T-cell (primary cell): ENCODE data around the gene NELL1. TPM values are rescaled to one million over a fixed set of nuclear protein-coding genes. Genes with fewer than 3 reads are reported as not detected.

Source experiments
- ATAC-seq, 4 experiments: fragments of 200-7000 bp in 3 of 4; fragments of 150-1000 bp in 1 of 4; cut with Tn5 transposase; replicated peaks in 1 of 4; 1 replicate in 3 of 4; 2 replicates in 1 of 4; pipeline ENCODE4 v1.10.0; 2021; ENCODE audit warnings: moderate library complexity in 3 of 4, mild to moderate bottlenecking in 2 of 4, moderate number of reproducible peaks in 1 of 4
- CTCF ChIA-PET, 2 donors: fragments of 300-600 bp; sonication (Branson Sonifier 250); formaldehyde crosslinking; loops; one replicate each; lab custom pipeline; 2022; ENCODE audit warnings: antibody characterized with exemption in 2 of 2; lab: Charles Lee
- POLR2A ChIA-PET, 2 donors: fragments of 300-600 bp; sonication (Branson Sonifier 250); formaldehyde crosslinking; loops; one replicate each; lab custom pipeline; 2022; ENCODE audit warnings: antibody characterized with exemption in 2 of 2; lab: Charles Lee
- DNase-seq, 35 experiments: peaks; one replicate each; pipeline versions ENCODE4 v3.0.0 to v3.0.0-alpha.2; 2013 to 2023
- H3K27ac ChIP-seq: one replicate; pipeline ENCODE4 v1.5.1; 2013; ENCODE audit warnings: low read length
- H3K27me3 ChIP-seq, 2 experiments: replicated peaks in 1 of 2; 1 replicate in 1 of 2; 2 replicates in 1 of 2; pipeline versions ENCODE4 v1.6.1 to v1.7.0; 2013; ENCODE audit warnings: low read length in 1 of 2, mixed read lengths in 1 of 2; ENCODE audit not compliant: control insufficient read depth in 2 of 2, insufficient read depth in 2 of 2; ENCODE audit errors: extremely low read depth in 1 of 2
- H3K36me3 ChIP-seq, 2 donors: 1 replicate in 1 of 2; 2 replicates in 1 of 2; pipeline versions ENCODE4 v1.6.1 to v1.7.0; 2013; ENCODE audit warnings: low read length in 1 of 2; ENCODE audit not compliant: control insufficient read depth in 2 of 2, insufficient read depth in 1 of 2; ENCODE audit errors: extremely low read depth in 1 of 2
- H3K4me1 ChIP-seq, 2 experiments: 1 replicate in 1 of 2; 2 replicates in 1 of 2; pipeline versions ENCODE4 v1.6.1 to v1.7.0; 2013; ENCODE audit warnings: low read length in 2 of 2, mixed read lengths in 1 of 2; ENCODE audit not compliant: insufficient read depth in 2 of 2, control insufficient read depth in 1 of 2; ENCODE audit errors: extremely low read depth in 1 of 2
- H3K4me3 ChIP-seq, 2 donors: 1 replicate in 1 of 2; 2 replicates in 1 of 2; pipeline versions ENCODE4 v1.5.1 to v1.7.0; 2013; ENCODE audit warnings: mild to moderate bottlenecking in 2 of 2, low read length in 1 of 2, moderate library complexity in 1 of 2; ENCODE audit not compliant: control insufficient read depth in 1 of 2; ENCODE audit errors: extremely low read depth in 1 of 2
- H3K9me3 ChIP-seq: 2 replicates; pipeline ENCODE4 v1.7.0; 2013
- H3K27ac Mint-ChIP-seq, 2 donors: one replicate each; pipeline ENCODE4 v1.8.0; 2020 to 2021; ENCODE audit warnings: mild to moderate bottlenecking in 2 of 2, mixed read lengths in 2 of 2
- H3K27me3 Mint-ChIP-seq, 2 donors: one replicate each; pipeline ENCODE4 v1.8.0; 2021 to 2022; ENCODE audit warnings: mixed read lengths in 2 of 2
- H3K36me3 Mint-ChIP-seq: one replicate; pipeline ENCODE4 v1.8.0; 2021; ENCODE audit warnings: mixed read lengths
- H3K4me1 Mint-ChIP-seq, 3 donors: one replicate each; pipeline ENCODE4 v1.8.0; 2020 to 2022; ENCODE audit warnings: mixed read lengths in 3 of 3, mild to moderate bottlenecking in 1 of 3
- H3K4me3 Mint-ChIP-seq, 3 donors: one replicate each; pipeline ENCODE4 v1.8.0; 2020 to 2022; ENCODE audit warnings: mild to moderate bottlenecking in 3 of 3, mixed read lengths in 3 of 3, moderate library complexity in 3 of 3
- H3K9me3 Mint-ChIP-seq, 3 donors: one replicate each; pipeline ENCODE4 v1.8.0; 2020 to 2022; ENCODE audit warnings: mixed read lengths in 3 of 3
- WGBS: methylation state at CpG from one replicate; pipeline ENCODE4 v1.1.5; 2013; ENCODE audit warnings: missing lambda C conversion rate; ENCODE audit not compliant: insufficient coverage; 5-methylcytosine and 5-hydroxymethylcytosine counted together
- total RNA-seq, 35 experiments: library from RNA in 6 of 35; stranded (reverse) in 6 of 35; fragments of 120-200 nt in 1 of 35; gene quantifications; one replicate each; pipeline versions ENCODE4 v1.2.1 to v1.2.4 and lab custom pipeline; 2013 to 2026

The NELL1 gene
- total RNA-seq, 5 donors from 2014 or later (not counting 1 experiment from before 2014, with no cell fraction given): not detected

GRCh38 chr11:21465203-21465602 lies 795.8 kb downstream of the NELL1 start:
- no peaks in the 10 kb centered on the region for H3K27me3 Mint-ChIP-seq
- WGBS: no CpG with 5 or more reads among the region's 1 CpG
- no peak overlapping the region for H3K4me3 Mint-ChIP-seq

DNA sequence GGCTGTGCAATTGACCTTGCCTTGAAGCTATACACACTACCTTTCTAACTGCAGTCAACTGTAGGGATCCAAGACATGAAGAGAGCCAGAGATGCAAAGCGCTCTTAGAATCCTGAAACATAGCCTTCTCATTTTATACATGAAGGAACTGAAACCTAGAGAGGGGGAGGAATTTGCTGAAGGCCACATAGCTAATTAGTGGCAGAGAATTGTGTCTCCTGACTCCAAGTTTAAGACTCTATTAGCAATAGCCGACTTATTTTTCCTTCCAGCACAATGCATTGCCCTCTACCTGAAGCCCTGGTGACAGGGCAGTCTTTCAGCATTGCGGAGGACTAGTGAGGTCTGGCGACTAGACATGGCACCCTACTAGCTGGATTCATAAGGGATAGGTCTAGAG lies 796.5 kb downstream of the NELL1 start:
- ChIA-PET POLR2A (no interaction called here), CTCF (no interaction called here)
- Histone ChIP-seq H3K9me3 (no peaks in the 10 kb centered on the region), H3K27ac (no peak overlapping the region), H3K4me1 (no peaks in the 10 kb centered on the region), H3K4me3 (no peak overlapping the region), H3K36me3 (no peaks in the 10 kb centered on the region), H3K27me3 (no peaks in the 10 kb centered on the region)
- no CpG with 5 or more reads among the region's 4 CpGs for WGBS
- Mint-ChIP-seq H3K27ac (no peak overlapping the region), H3K4me1 (no peaks in the 10 kb centered on the region), H3K36me3 (no peaks in the 10 kb centered on the region), H3K9me3 (peaks cover 3 to 17% (median 13%) of the 10 kb centered on the region in 3 donors), H3K4me3 (no peak overlapping the region), H3K27me3 (no peaks in the 10 kb centered on the region)
- DNase-seq (no peak), ATAC-seq (no peak)

More at GRCh38 chr11:21465203-21465602, 795.8 kb downstream of the NELL1 start:
- H3K4me3 ChIP-seq: no peak overlapping the region
- H3K27me3 ChIP-seq: no peaks in the 10 kb centered on the region
- ChIA-PET CTCF (no interaction called here), POLR2A (no interaction called here)
- DNase-seq (no peak), ATAC-seq (no peak)
- Mint-ChIP-seq H3K27ac (no peak overlapping the region), H3K9me3 (peaks cover 3 to 19% (median 13%) of the 10 kb centered on the region in 3 donors), H3K4me1 (no peaks in the 10 kb centered on the region), H3K36me3 (no peaks in the 10 kb centered on the region)
- no peak overlapping the region for H3K27ac ChIP-seq
- H3K9me3 ChIP-seq: no peaks in the 10 kb centered on the region
- H3K4me1 ChIP-seq: no peaks in the 10 kb centered on the region
- no peaks in the 10 kb centered on the region for H3K36me3 ChIP-seq

- Mint-ChIP-seq H3K27me3 (no peaks in the 10 kb centered on the region), H3K36me3 (no peaks in the 10 kb centered on the region), H3K4me3 (no peak overlapping the region), H3K27ac (no peak overlapping the region), H3K4me1 (no peaks in the 10 kb centered on the region), H3K9me3 (peaks cover 4 to 13% (median 8%) of the 10 kb centered on the region in 3 donors)
- H3K4me1 ChIP-seq: no peaks in the 10 kb centered on the region
- H3K9me3 ChIP-seq: no peaks in the 10 kb centered on the region
- no peaks in the 10 kb centered on the region for H3K36me3 ChIP-seq
- no peak overlapping the region for H3K4me3 ChIP-seq
- ATAC-seq: no peak
- POLR2A ChIA-PET: no interaction called here
- no peak overlapping the region for H3K27ac ChIP-seq
- CTCF ChIA-PET: no interaction called here
- H3K27me3 ChIP-seq: no peaks in the 10 kb centered on the region
- DNase-seq: no peak
These were observed 801.1 kb downstream of the NELL1 start for GRCh38 chr11:21470521-21470920.

DNA sequence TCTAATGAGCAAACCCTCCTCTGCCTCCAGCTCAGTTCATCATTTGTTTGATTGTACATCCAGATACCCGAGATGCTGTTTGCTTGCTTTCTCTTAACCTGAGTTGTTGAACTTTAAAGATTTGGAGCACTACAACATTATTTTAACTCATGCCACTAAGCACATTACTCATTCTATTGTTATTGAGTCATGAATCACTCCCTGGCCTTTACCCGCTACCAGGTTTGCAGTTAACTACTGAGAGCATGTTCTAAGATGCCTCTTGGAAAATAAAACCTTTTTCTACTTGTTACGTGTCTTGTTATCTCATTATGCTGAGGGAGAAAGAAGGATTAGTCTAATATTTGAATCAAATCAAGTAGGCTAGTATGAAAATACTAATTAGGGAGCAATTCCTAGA lies 802.9 kb downstream of the NELL1 start:
- peaks cover 4 to 10% (median 8%) of the 10 kb centered on the region in 3 donors for H3K9me3 Mint-ChIP-seq
- H3K4me1 Mint-ChIP-seq: no peaks in the 10 kb centered on the region
- POLR2A ChIA-PET: no interaction called here
- no peak overlapping the region for H3K27ac Mint-ChIP-seq
- Histone ChIP-seq H3K27ac (no peak overlapping the region), H3K9me3 (no peaks in the 10 kb centered on the region), H3K4me1 (no peaks in the 10 kb centered on the region), H3K36me3 (no peaks in the 10 kb centered on the region), H3K4me3 (no peak overlapping the region), H3K27me3 (no peaks in the 10 kb centered on the region)
- ATAC-seq (no peak), DNase-seq (no peak)
- H3K27me3 Mint-ChIP-seq: no peaks in the 10 kb centered on the region
- H3K4me3 Mint-ChIP-seq: no peak overlapping the region
- no CpG with 5 or more reads among the region's 3 CpGs for WGBS
- CTCF ChIA-PET: no interaction called here
- no peaks in the 10 kb centered on the region for H3K36me3 Mint-ChIP-seq

DNA sequence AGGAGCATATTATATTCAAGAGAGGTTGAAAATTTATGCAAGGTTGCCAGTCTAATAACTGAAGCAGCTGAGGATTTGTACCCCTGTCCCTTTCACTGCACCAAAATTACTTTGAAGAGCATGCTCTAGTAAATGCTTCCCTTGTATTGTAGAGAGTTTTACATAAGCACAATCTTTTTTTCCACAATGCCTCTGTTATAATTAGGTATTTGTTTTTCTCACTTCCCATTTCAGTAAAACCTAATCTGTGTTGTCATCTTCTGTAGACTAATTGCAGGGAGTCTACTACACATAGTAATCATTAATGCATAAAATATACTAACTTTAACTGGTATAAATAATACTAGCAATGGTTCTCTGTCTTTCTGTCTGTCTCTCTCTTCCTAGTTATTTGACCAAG lies 805.1 kb downstream of the NELL1 start:
- POLR2A ChIA-PET: no interaction called here

GRCh38 chr11:21475276-21475675 lies 805.9 kb downstream of the NELL1 start:
- no peaks in the 10 kb centered on the region for H3K9me3 ChIP-seq
- no peak overlapping the region for H3K4me3 ChIP-seq
- H3K9me3 Mint-ChIP-seq: peaks cover 11 to 13% (median 11%) of the 10 kb centered on the region in 3 donors
- ChIA-PET CTCF (no interaction called here), POLR2A (no interaction called here)
- H3K27ac Mint-ChIP-seq: no peak overlapping the region
- no peak overlapping the region for H3K27ac ChIP-seq
- WGBS: 86% methylated on average over 1 of the region's 2 CpGs
- no peaks in the 10 kb centered on the region for H3K36me3 Mint-ChIP-seq
- H3K4me1 ChIP-seq: no peaks in the 10 kb centered on the region
- H3K4me3 Mint-ChIP-seq: no peak overlapping the region
- H3K27me3 Mint-ChIP-seq: no peaks in the 10 kb centered on the region
- ATAC-seq (no peak), DNase-seq (no peak)
- H3K4me1 Mint-ChIP-seq: no peaks in the 10 kb centered on the region
- H3K36me3 ChIP-seq: no peaks in the 10 kb centered on the region
- no peaks in the 10 kb centered on the region for H3K27me3 ChIP-seq

More for the DNA sequence above, 805.1 kb downstream of the NELL1 start:
- CTCF ChIA-PET: no interaction called here
- ATAC-seq (no peak), DNase-seq (no peak)
- Histone ChIP-seq H3K27me3 (no peaks in the 10 kb centered on the region), H3K9me3 (no peaks in the 10 kb centered on the region), H3K36me3 (no peaks in the 10 kb centered on the region), H3K27ac (no peak overlapping the region), H3K4me1 (no peaks in the 10 kb centered on the region), H3K4me3 (no peak overlapping the region)
- H3K27me3 Mint-ChIP-seq: no peaks in the 10 kb centered on the region
- no peak overlapping the region for H3K4me3 Mint-ChIP-seq
- H3K27ac Mint-ChIP-seq: no peak overlapping the region
- H3K9me3 Mint-ChIP-seq: peaks cover 4 to 13% (median 11%) of the 10 kb centered on the region in 3 donors
- H3K36me3 Mint-ChIP-seq: no peaks in the 10 kb centered on the region
- H3K4me1 Mint-ChIP-seq: no peaks in the 10 kb centered on the region

DNA sequence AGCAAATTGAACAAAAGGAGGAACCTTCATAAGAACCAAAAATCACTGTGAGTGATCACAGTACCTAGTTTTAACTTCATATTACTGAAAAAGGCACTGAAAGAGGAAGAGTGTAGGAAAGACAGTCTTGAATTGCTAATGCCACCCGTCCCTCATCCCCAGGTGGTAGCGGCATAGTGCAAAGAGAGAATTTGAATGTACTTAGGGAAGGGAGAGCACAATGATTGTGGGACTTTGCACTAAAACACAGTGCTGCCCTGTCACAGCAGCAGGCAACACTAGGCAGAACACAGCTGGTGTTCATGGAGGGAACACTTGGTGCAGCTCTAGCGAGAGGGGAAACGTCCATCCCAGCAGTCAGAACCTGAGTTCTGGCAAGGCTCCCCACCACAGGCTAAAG lies 807.2 kb downstream of the NELL1 start:
- H3K27ac ChIP-seq: no peak overlapping the region
- H3K4me1 Mint-ChIP-seq: no peaks in the 10 kb centered on the region

More for the DNA sequence above, 807.2 kb downstream of the NELL1 start:
- H3K27me3 Mint-ChIP-seq: no peaks in the 10 kb centered on the region
- no peak for DNase-seq
- Histone ChIP-seq H3K4me3 (no peak overlapping the region), H3K9me3 (no peaks in the 10 kb centered on the region), H3K27me3 (no peaks in the 10 kb centered on the region), H3K36me3 (no peaks in the 10 kb centered on the region), H3K4me1 (no peaks in the 10 kb centered on the region)
- peaks cover 11 to 18% (median 11%) of the 10 kb centered on the region in 3 donors for H3K9me3 Mint-ChIP-seq
- no peaks in the 10 kb centered on the region for H3K36me3 Mint-ChIP-seq
- ATAC-seq: no peak
- H3K27ac Mint-ChIP-seq: no peak overlapping the region
- WGBS: 73% methylated on average over 3 of the region's 4 CpGs
- ChIA-PET CTCF (no interaction called here), POLR2A (no interaction called here)
- H3K4me3 Mint-ChIP-seq: no peak overlapping the region
